Trophoblast cell (in vitro differentiated cells and primary cell): ENCODE data around the gene SLC15A3. TPM values are rescaled to one million over a fixed set of nuclear protein-coding genes. Genes with fewer than 3 reads are reported as not detected.

ENCODE experiments used
- DNase-seq, 2 donors: peaks; one replicate each; pipeline ENCODE4 v3.0.0-alpha.2; 2016
- H2AFZ ChIP-seq: 2 replicates; pipeline ENCODE4 v1.6.1; 2013; ENCODE audit warnings: low read length, moderate library complexity, mild to moderate bottlenecking; ENCODE audit not compliant: insufficient read depth, poor library complexity
- H2AK5ac ChIP-seq: 2 replicates; pipeline ENCODE4 v1.6.1; 2013; ENCODE audit warnings: mild to moderate bottlenecking, low read length
- H2BK120ac ChIP-seq: 2 replicates; pipeline ENCODE4 v1.6.1; 2013; ENCODE audit warnings: low read length, mild to moderate bottlenecking, moderate library complexity; ENCODE audit not compliant: insufficient read depth, poor library complexity
- H2BK12ac ChIP-seq: 2 replicates; pipeline ENCODE4 v1.6.1; 2013; ENCODE audit warnings: mild to moderate bottlenecking, low read length, moderate library complexity
- H2BK5ac ChIP-seq: 2 replicates; pipeline ENCODE4 v1.6.1; 2013; ENCODE audit warnings: low read length, low read depth, moderate library complexity, mild to moderate bottlenecking; ENCODE audit not compliant: poor library complexity
- H3K14ac ChIP-seq: 2 replicates; pipeline ENCODE4 v1.6.1; 2013; ENCODE audit warnings: mild to moderate bottlenecking, low read length
- H3K18ac ChIP-seq: 2 replicates; pipeline ENCODE4 v1.6.1; 2013; ENCODE audit warnings: mild to moderate bottlenecking, low read length
- H3K23ac ChIP-seq: 2 replicates; pipeline ENCODE4 v1.6.1; 2013; ENCODE audit warnings: low read length
- H3K27ac ChIP-seq: 2 replicates; pipeline ENCODE4 v1.5.1; 2013; ENCODE audit warnings: low read depth, mild to moderate bottlenecking, inconsistent platforms, low read length, moderate library complexity
- H3K27me3 ChIP-seq: 2 replicates; pipeline ENCODE4 v1.6.1; 2013; ENCODE audit warnings: inconsistent platforms, mild to moderate bottlenecking, low read length, moderate library complexity; ENCODE audit not compliant: insufficient read depth
- H3K36me3 ChIP-seq, 2 experiments: 1 replicate in 1 of 2; 2 replicates in 1 of 2; pipeline ENCODE4 v1.6.1; 2013; ENCODE audit warnings: low read length in 2 of 2, mild to moderate bottlenecking in 2 of 2, moderate library complexity in 1 of 2; ENCODE audit not compliant: insufficient read depth in 2 of 2, control insufficient read depth in 1 of 2
- H3K4ac ChIP-seq: 2 replicates; pipeline ENCODE4 v1.6.1; 2013; ENCODE audit warnings: low read depth, mild to moderate bottlenecking, low read length, moderate library complexity
- H3K4me1 ChIP-seq, 2 experiments: 1 replicate in 1 of 2; 2 replicates in 1 of 2; pipeline ENCODE4 v1.6.1; 2013; ENCODE audit warnings: low read length in 2 of 2, mild to moderate bottlenecking in 2 of 2, moderate library complexity in 1 of 2; ENCODE audit not compliant: insufficient read depth in 2 of 2, control insufficient read depth in 1 of 2
- H3K4me2 ChIP-seq: 2 replicates; pipeline ENCODE4 v1.6.1; 2013; ENCODE audit warnings: inconsistent platforms, mild to moderate bottlenecking, low read length, moderate library complexity
- H3K4me3 ChIP-seq: 2 replicates; pipeline ENCODE4 v1.5.1; 2013; ENCODE audit warnings: mild to moderate bottlenecking, low read depth, low read length, inconsistent platforms
- H3K79me1 ChIP-seq: one replicate; pipeline ENCODE4 v1.6.1; 2013; ENCODE audit warnings: low read length
- H3K79me2 ChIP-seq: 2 replicates; pipeline ENCODE4 v1.6.1; 2013; ENCODE audit warnings: low read length, mild to moderate bottlenecking; ENCODE audit not compliant: control insufficient read depth, insufficient read depth, poor library complexity
- H3K9ac ChIP-seq: 2 replicates; pipeline ENCODE4 v1.6.1; 2013; ENCODE audit warnings: mild to moderate bottlenecking, low read length
- H3K9me3 ChIP-seq: 2 replicates; pipeline ENCODE4 v1.6.1; 2013; ENCODE audit warnings: low read depth, mild to moderate bottlenecking, control low read depth, inconsistent platforms, low read length; ENCODE audit not compliant: insufficient read depth
- H4K12ac ChIP-seq: 2 replicates; pipeline ENCODE4 v1.6.1; 2013; ENCODE audit warnings: low read depth, mild to moderate bottlenecking, low read length, moderate library complexity
- H4K8ac ChIP-seq: 2 replicates; pipeline ENCODE4 v1.6.1; 2013; ENCODE audit warnings: low read depth, mild to moderate bottlenecking, low read length, moderate library complexity
- H4K91ac ChIP-seq: one replicate; pipeline ENCODE4 v1.6.1; 2013; ENCODE audit warnings: low read depth, mild to moderate bottlenecking, low read length, moderate library complexity
- WGBS: extraction: QIAGEN DNeasy Blood & Tissue Kit; methylation state at CpG from one replicate; pipeline ENCODE4 v1.1.7; 2013; ENCODE audit warnings: missing lambda C conversion rate; ENCODE audit not compliant: insufficient read length, insufficient coverage; ENCODE audit errors: extremely low coverage; 5-methylcytosine and 5-hydroxymethylcytosine counted together
- polyA plus RNA-seq: library from polyadenylated mRNA; stranded (reverse); fragments of 200-250 nt; gene quantifications from 2 replicates; pipeline ENCODE4 v1.2.3, GENCODE V29; 2013

SLC15A3 gene
- polyA plus RNA-seq = 2.0 and 2.9 TPM in 2 replicates

- H2BK12ac ChIP-seq = no peak within 1 kb of the TSS
- H4K8ac ChIP-seq = no peak within 1 kb of the TSS
- H4K12ac ChIP-seq = no peak within 1 kb of the TSS
- peaks cover 3% of the 10 kb centered on the region for H3K9me3 ChIP-seq
- no peak within 1 kb of the TSS for H2BK5ac ChIP-seq
- DNase-seq = peak; percentile 74 to 89
- H3K4ac ChIP-seq = no peak within 1 kb of the TSS
- H3K4me1 ChIP-seq = peaks cover 8 to 13% of the 10 kb centered on the region in 2 experiments
- H3K4me3 ChIP-seq = peak within 1 kb of the TSS; percentile 50
- peaks cover 3% of the 10 kb centered on the region for H3K79me1 ChIP-seq
- peak within 1 kb of the TSS; percentile 69 for H2AFZ ChIP-seq
- no peak within 1 kb of the TSS for H3K27ac ChIP-seq
- no peak within 1 kb of the TSS for H2BK120ac ChIP-seq
- peaks cover 13% of the 10 kb centered on the region for H3K27me3 ChIP-seq
- no peak within 1 kb of the TSS for H4K91ac ChIP-seq
- no peaks in the 10 kb centered on the region for H3K36me3 ChIP-seq
- no peak within 1 kb of the TSS for H3K14ac ChIP-seq
- WGBS = no CpG with 5 or more reads among the region's 23 CpGs
- no peaks in the 10 kb centered on the region for H3K79me2 ChIP-seq
- no peak within 1 kb of the TSS for H2AK5ac ChIP-seq
- H3K18ac ChIP-seq = no peak within 1 kb of the TSS
- H3K4me2 ChIP-seq = peak within 1 kb of the TSS; percentile 55
- H3K23ac ChIP-seq = no peak within 1 kb of the TSS
- H3K9ac ChIP-seq = no peak within 1 kb of the TSS
These were observed at the start of gene SLC15A3 for GRCh38 chr11:60951904-60952741. TSS of gene SLC15A3 (minus strand) at chr11:60952176. CDS start at chr11:60951551, 625 bp downstream.

- H3K36me3 ChIP-seq = no peaks in the 10 kb centered on the region
- no peak overlapping the region for H4K12ac ChIP-seq
- H3K23ac ChIP-seq = no peak overlapping the region
- H3K4me3 ChIP-seq = no peak overlapping the region
- no peak overlapping the region for H4K91ac ChIP-seq
- H3K9me3 ChIP-seq = no peaks in the 10 kb centered on the region
- no peak overlapping the region for H2BK120ac ChIP-seq
- H3K79me1 ChIP-seq = no peaks in the 10 kb centered on the region
- H3K79me2 ChIP-seq = no peaks in the 10 kb centered on the region
- H3K14ac ChIP-seq = no peak overlapping the region
- no peak for DNase-seq
- no peak overlapping the region for H2BK12ac ChIP-seq
- no peak overlapping the region for H3K4me2 ChIP-seq
- no peak overlapping the region for H2AK5ac ChIP-seq
- no peaks in the 10 kb centered on the region for H3K4me1 ChIP-seq
- H3K9ac ChIP-seq = no peak overlapping the region
- no peaks in the 10 kb centered on the region for H3K27me3 ChIP-seq
- H4K8ac ChIP-seq = no peak overlapping the region
- no peak overlapping the region for H2BK5ac ChIP-seq
- no peak overlapping the region for H3K4ac ChIP-seq
- H3K27ac ChIP-seq = no peak overlapping the region
- no peak overlapping the region for H3K18ac ChIP-seq
- whole genome bisulfite sequencing = no CpG with 5 or more reads among the region's 11 CpGs
- no peak overlapping the region for H2AFZ ChIP-seq
These were observed 48.5 kb upstream of the SLC15A3 start for GRCh38 chr11:61000426-61000825.

GRCh38 chr11:60996381-60997138 lies 44.6 kb upstream of the SLC15A3 start:
- WGBS = no CpG with 5 or more reads among the region's 13 CpGs
- H2BK5ac ChIP-seq = no peak overlapping the region
- H3K4me2 ChIP-seq = no peak overlapping the region
- H4K12ac ChIP-seq = no peak overlapping the region
- no peaks in the 10 kb centered on the region for H3K4me1 ChIP-seq
- no peak overlapping the region for H3K4me3 ChIP-seq
- DNase-seq = no peak
- H2BK12ac ChIP-seq = no peak overlapping the region
- H3K79me1 ChIP-seq = no peaks in the 10 kb centered on the region
- H3K27ac ChIP-seq = no peak overlapping the region
- H3K79me2 ChIP-seq = no peaks in the 10 kb centered on the region
- H3K23ac ChIP-seq = no peak overlapping the region
- H3K9ac ChIP-seq = no peak overlapping the region
- no peak overlapping the region for H4K8ac ChIP-seq
- H2AK5ac ChIP-seq = no peak overlapping the region
- no peak overlapping the region for H2AFZ ChIP-seq
- H3K27me3 ChIP-seq = no peaks in the 10 kb centered on the region
- no peak overlapping the region for H4K91ac ChIP-seq
- H3K14ac ChIP-seq = no peak overlapping the region
- H3K9me3 ChIP-seq = no peaks in the 10 kb centered on the region
- no peak overlapping the region for H3K18ac ChIP-seq
- no peaks in the 10 kb centered on the region for H3K36me3 ChIP-seq
- no peak overlapping the region for H3K4ac ChIP-seq
- H2BK120ac ChIP-seq = no peak overlapping the region

GRCh38 chr11:60995798-60996197 lies 43.8 kb upstream of the SLC15A3 start:
- H3K27me3 ChIP-seq = no peaks in the 10 kb centered on the region
- H4K91ac ChIP-seq = no peak overlapping the region
- H2AFZ ChIP-seq = no peak overlapping the region
- no peaks in the 10 kb centered on the region for H3K9me3 ChIP-seq
- no peak overlapping the region for H3K9ac ChIP-seq
- H2BK12ac ChIP-seq = no peak overlapping the region
- H3K36me3 ChIP-seq = no peaks in the 10 kb centered on the region
- H3K4ac ChIP-seq = no peak overlapping the region
- H3K4me2 ChIP-seq = no peak overlapping the region
- H2AK5ac ChIP-seq = no peak overlapping the region
- H3K18ac ChIP-seq = no peak overlapping the region
- no peak overlapping the region for H3K27ac ChIP-seq
- no peaks in the 10 kb centered on the region for H3K79me2 ChIP-seq
- no peak overlapping the region for H2BK120ac ChIP-seq
- H3K79me1 ChIP-seq = no peaks in the 10 kb centered on the region
- WGBS = no CpG with 5 or more reads among the region's 7 CpGs
- H3K23ac ChIP-seq = no peak overlapping the region
- H4K12ac ChIP-seq = no peak overlapping the region
- no peak overlapping the region for H2BK5ac ChIP-seq
- H3K14ac ChIP-seq = no peak overlapping the region
- no peaks in the 10 kb centered on the region for H3K4me1 ChIP-seq
- no peak for DNase-seq
- H4K8ac ChIP-seq = no peak overlapping the region
- H3K4me3 ChIP-seq = no peak overlapping the region
